ENCODE results near the gene ACTN1. TPM values are rescaled to one million over a fixed set of nuclear protein-coding genes. Genes with fewer than 3 reads are reported as not detected.

ACTN1 gene
- total and polyA plus RNA-seq, 10 of the 15 experiments (the other 5 are each of a cell fraction or from before 2014, with no cell fraction given): 0.14 to 39.4 (median 2.6) TPM

DNA sequence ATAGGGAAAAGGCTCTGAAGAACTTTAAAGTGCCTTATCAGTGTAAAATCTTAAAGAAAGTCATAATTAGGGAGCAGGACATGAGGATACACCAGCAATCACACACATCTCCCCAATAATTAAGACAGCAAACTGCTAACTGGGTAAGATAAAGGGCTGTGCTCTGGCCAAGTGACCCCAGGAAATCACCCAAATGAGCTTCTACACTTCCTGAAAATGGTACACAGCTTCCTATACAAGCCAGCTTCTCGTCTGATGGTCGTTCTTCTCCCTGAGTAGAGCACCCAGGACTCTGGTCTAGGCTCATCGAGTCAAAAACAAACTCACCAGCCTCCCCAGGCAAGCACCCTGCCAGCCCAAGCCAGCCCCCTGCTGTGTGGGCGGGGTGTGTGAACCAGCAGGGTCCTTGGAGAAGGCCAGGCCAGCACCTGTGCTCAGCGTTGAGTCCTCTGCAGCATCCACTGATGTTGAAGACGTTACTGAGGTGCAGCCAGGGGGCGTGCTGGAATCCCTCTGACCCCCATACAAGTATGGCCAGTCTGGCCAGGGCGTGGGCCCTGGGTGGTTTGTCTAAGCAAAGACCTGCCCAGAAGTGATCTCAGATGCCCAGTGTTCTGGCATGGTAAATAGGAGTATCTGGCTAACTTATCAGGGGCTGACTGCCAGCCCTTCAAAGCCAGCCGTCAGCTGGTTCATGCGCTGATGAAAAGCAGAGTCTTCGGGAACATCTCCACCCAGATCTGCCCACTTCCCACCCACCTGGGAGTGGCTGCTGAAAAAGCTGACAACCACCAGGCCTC lies 41.4 kb downstream of the ACTN1 start (continued):
- TF ChIP-seq, protein P1, sequence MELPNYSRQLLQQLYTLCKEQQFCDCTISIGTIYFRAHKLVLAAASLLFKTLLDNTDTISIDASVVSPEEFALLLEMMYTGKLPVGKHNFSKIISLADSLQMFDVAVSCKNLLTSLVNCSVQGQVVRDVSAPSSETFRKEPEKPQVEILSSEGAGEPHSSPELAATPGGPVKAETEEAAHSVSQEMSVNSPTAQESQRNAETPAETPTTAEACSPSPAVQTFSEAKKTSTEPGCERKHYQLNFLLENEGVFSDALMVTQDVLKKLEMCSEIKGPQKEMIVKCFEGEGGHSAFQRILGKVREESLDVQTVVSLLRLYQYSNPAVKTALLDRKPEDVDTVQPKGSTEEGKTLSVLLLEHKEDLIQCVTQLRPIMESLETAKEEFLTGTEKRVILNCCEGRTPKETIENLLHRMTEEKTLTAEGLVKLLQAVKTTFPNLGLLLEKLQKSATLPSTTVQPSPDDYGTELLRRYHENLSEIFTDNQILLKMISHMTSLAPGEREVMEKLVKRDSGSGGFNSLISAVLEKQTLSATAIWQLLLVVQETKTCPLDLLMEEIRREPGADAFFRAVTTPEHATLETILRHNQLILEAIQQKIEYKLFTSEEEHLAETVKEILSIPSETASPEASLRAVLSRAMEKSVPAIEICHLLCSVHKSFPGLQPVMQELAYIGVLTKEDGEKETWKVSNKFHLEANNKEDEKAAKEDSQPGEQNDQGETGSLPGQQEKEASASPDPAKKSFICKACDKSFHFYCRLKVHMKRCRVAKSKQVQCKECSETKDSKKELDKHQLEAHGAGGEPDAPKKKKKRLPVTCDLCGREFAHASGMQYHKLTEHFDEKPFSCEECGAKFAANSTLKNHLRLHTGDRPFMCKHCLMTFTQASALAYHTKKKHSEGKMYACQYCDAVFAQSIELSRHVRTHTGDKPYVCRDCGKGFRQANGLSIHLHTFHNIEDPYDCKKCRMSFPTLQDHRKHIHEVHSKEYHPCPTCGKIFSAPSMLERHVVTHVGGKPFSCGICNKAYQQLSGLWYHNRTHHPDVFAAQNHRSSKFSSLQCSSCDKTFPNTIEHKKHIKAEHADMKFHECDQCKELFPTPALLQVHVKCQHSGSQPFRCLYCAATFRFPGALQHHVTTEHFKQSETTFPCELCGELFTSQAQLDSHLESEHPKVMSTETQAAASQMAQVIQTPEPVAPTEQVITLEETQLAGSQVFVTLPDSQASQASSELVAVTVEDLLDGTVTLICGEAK (IDR thresholded peaks at IDR 0.05; ENCODE audit: borderline replicate concordance): no peak

DNA sequence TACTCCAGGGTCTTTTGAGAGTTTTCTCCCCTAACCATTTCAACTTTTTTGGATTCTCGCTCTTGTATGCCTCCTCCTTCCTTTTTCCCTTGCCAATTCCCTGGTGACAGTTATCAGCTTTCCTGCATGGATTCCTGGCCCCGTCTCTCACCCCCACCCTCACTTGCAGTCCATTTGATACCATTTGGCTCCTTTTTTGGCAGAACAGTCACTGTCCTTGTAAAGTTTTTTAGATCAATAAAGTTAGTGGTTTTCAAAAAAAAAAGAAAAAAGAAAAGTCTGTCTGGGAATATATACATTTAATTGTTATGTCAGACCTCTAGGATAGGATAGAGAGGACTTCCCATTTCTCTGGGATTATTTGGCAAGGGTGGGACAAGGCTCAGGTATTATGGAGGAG lies 42.1 kb downstream of the ACTN1 start:
- no peak overlapping the region for H3K9ac ChIP-seq (ENCODE audit: control insufficient read depth, insufficient read depth, low read length)
- TF ChIP-seq IKZF2 (IDR thresholded peaks at IDR 0.05) (no peak), HDAC6 (IDR thresholded peaks at IDR 0.05; ENCODE audit: unreplicated experiment) (no peak), KDM1A (IDR thresholded peaks at IDR 0.05; ENCODE audit: borderline replicate concordance) (no peak), ZNF274 (IDR thresholded peaks at IDR 0.05; ENCODE audit: insufficient read depth, insufficient read length) (no peak), MEF2A (IDR thresholded peaks at IDR 0.05; ENCODE audit: insufficient read depth, low read depth, low read length) (no peak), MYB (IDR thresholded peaks at IDR 0.05; ENCODE audit: borderline replicate concordance, low read depth, low read length) (no peak), PML (IDR thresholded peaks at IDR 0.05; ENCODE audit: low read length) (no peak), SP1 (IDR thresholded peaks at IDR 0.05; ENCODE audit: low read depth, low read length) (no peak), RAD51 (IDR thresholded peaks at IDR 0.05) (no peak)
- TF ChIP-seq, protein P2, sequence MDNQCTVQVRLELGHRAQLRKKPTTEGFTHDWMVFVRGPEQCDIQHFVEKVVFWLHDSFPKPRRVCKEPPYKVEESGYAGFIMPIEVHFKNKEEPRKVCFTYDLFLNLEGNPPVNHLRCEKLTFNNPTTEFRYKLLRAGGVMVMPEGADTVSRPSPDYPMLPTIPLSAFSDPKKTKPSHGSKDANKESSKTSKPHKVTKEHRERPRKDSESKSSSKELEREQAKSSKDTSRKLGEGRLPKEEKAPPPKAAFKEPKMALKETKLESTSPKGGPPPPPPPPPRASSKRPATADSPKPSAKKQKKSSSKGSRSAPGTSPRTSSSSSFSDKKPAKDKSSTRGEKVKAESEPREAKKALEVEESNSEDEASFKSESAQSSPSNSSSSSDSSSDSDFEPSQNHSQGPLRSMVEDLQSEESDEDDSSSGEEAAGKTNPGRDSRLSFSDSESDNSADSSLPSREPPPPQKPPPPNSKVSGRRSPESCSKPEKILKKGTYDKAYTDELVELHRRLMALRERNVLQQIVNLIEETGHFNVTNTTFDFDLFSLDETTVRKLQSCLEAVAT (IDR thresholded peaks at IDR 0.05): no peak
- TF ChIP-seq, protein P3, sequence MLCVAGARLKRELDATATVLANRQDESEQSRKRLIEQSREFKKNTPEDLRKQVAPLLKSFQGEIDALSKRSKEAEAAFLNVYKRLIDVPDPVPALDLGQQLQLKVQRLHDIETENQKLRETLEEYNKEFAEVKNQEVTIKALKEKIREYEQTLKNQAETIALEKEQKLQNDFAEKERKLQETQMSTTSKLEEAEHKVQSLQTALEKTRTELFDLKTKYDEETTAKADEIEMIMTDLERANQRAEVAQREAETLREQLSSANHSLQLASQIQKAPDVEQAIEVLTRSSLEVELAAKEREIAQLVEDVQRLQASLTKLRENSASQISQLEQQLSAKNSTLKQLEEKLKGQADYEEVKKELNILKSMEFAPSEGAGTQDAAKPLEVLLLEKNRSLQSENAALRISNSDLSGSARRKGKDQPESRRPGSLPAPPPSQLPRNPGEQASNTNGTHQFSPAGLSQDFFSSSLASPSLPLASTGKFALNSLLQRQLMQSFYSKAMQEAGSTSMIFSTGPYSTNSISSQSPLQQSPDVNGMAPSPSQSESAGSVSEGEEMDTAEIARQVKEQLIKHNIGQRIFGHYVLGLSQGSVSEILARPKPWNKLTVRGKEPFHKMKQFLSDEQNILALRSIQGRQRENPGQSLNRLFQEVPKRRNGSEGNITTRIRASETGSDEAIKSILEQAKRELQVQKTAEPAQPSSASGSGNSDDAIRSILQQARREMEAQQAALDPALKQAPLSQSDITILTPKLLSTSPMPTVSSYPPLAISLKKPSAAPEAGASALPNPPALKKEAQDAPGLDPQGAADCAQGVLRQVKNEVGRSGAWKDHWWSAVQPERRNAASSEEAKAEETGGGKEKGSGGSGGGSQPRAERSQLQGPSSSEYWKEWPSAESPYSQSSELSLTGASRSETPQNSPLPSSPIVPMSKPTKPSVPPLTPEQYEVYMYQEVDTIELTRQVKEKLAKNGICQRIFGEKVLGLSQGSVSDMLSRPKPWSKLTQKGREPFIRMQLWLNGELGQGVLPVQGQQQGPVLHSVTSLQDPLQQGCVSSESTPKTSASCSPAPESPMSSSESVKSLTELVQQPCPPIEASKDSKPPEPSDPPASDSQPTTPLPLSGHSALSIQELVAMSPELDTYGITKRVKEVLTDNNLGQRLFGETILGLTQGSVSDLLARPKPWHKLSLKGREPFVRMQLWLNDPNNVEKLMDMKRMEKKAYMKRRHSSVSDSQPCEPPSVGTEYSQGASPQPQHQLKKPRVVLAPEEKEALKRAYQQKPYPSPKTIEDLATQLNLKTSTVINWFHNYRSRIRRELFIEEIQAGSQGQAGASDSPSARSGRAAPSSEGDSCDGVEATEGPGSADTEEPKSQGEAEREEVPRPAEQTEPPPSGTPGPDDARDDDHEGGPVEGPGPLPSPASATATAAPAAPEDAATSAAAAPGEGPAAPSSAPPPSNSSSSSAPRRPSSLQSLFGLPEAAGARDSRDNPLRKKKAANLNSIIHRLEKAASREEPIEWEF (IDR thresholded peaks at IDR 0.05; ENCODE audit: insufficient replicate concordance, low read depth, low read length): no peak
- POLR2A ChIA-PET: no interaction called here
- H3K4me3 ChIP-seq: no peak overlapping the region
- no TSS peak for BruUV-seq (replicated peaks)
- ATAC-seq (no peak), FAIRE-seq (no peak), DNase-seq (ENCODE audit: low read depth, low spot score) (no peak)
- CTCF ChIA-PET: no interaction called here
- H3K4me2 ChIP-seq (ENCODE audit: control insufficient read depth, insufficient read depth): no peak overlapping the region
- SMC1A ChIA-PET (ENCODE audit: uncharacterized antibody, unreplicated experiment): no interaction called here
- no peaks in the 10 kb centered on the region for H3K79me2 ChIP-seq (ENCODE audit: control insufficient read depth, insufficient read depth, low read length)
- RAD21 ChIA-PET (ENCODE audit: unreplicated experiment): no interaction called here
- H3K4me1 ChIP-seq (ENCODE audit: control insufficient read depth, insufficient read depth, low read length): no peaks in the 10 kb centered on the region
- 38% methylated on average over 2 of the region's 2 CpGs for WGBS (ENCODE audit: insufficient coverage, insufficient replicate concordance, low lambda C conversion rate, missing lambda C conversion rate)
- in situ Hi-C loops (cut with MboI) (no loop called here), intact Hi-C loops (cut with micrococcal nuclease; ENCODE audit: unreplicated experiment) (no loop called here)
- no peaks in the 10 kb centered on the region for H3K36me3 ChIP-seq (ENCODE audit: control insufficient read depth in 2 of 2, insufficient read depth in 2 of 2, low read length in 1 of 2)
- H2AFZ ChIP-seq (ENCODE audit: control insufficient read depth, low read depth, low read length): no peak overlapping the region
- H3K27me3 ChIP-seq (replicated peaks in 1 of 2; ENCODE audit: control insufficient read depth in 2 of 2, insufficient read depth in 2 of 2, low read length in 1 of 2): no peaks in the 10 kb centered on the region
- H4K20me1 ChIP-seq (ENCODE audit: control insufficient read depth, insufficient read depth): no peaks in the 10 kb centered on the region; the same call in 1 of the 2 replicates
- H3K27ac ChIP-seq (ENCODE audit: control insufficient read depth, insufficient read depth): no peak overlapping the region
- H3K9me3 ChIP-seq (replicated peaks; ENCODE audit: control insufficient read depth, insufficient read depth, low read length): no peaks in the 10 kb centered on the region

All from GM12878 (cell line).